ENCODE data around the gene RIMS1.

GRCh38 chr6:71906813-71907212, 20.5 kb downstream of the RIMS1 start:
- TF ChIP-seq EZH2 (IDR thresholded peaks at IDR 0.05; ENCODE audit: borderline replicate concordance, low read length): no peak
- no peak for TF ChIP-seq CTCF (IDR thresholded peaks at IDR 0.05; ENCODE audit: low read length)

All from OCI-LY1 (cell line).